ENCODE results near the gene DUSP1. TPM values are rescaled to one million over a fixed set of nuclear protein-coding genes. Genes with fewer than 3 reads are reported as not detected.

Gene DUSP1
- total RNA-seq, 1 experiment from 2014 or later = 16.6 TPM

- H3K4me3 ChIP-seq (replicated peaks in 1 of 2; ENCODE audit: low read depth in 1 of 2, low read length in 2 of 2) = no peak overlapping the region
- H3K9me2 ChIP-seq (ENCODE audit: insufficient read depth) = no peaks in the 10 kb centered on the region
- no peaks in the 10 kb centered on the region for H3K27me3 ChIP-seq (ENCODE audit: insufficient read depth, low read length)
- no peaks in the 10 kb centered on the region for H3K79me2 ChIP-seq (ENCODE audit: insufficient read depth, low read length)
- H3K4me1 ChIP-seq (ENCODE audit: control insufficient read depth in 1 of 2, insufficient read depth in 2 of 2, low read length in 2 of 2) = no peaks in the 10 kb centered on the region
- POLR2A ChIA-PET = interaction anchor here (1.2 kb wide), 1 partner anchor 24 kb away, joined by 4 read pairs; the partner anchor contains the start of gene DUSP1
- no peak overlapping the region for H2AFZ ChIP-seq (ENCODE audit: low read depth, low read length, poor library complexity, severe bottlenecking)
- CTCF ChIA-PET = no interaction called here
- H4K20me1 ChIP-seq (ENCODE audit: insufficient read depth) = no peaks in the 10 kb centered on the region
- H3K36me3 ChIP-seq (ENCODE audit: control insufficient read depth in 1 of 2, insufficient read depth in 2 of 2, low read length in 2 of 2) = no peaks in the 10 kb centered on the region
- H3K27ac ChIP-seq (ENCODE audit: low read depth, low read length) = no peak overlapping the region
- RAD21 ChIA-PET (ENCODE audit: low non-redundant PET in 1 of 2, low total read pairs in 2 of 2, uncharacterized antibody in 2 of 2, unreplicated experiment in 2 of 2) = no interaction called here
- H3K9ac ChIP-seq (ENCODE audit: low read length) = no peak overlapping the region
- DNase-seq (ENCODE audit: low read depth, low spot score) (no peak), ATAC-seq (no peak)
- peak; percentile 34; the same call in 1 of the 2 replicates for TF ChIP-seq CBX3 (IDR thresholded peaks at IDR 0.05; ENCODE audit: low read depth)
- TF ChIP-seq MAX (IDR thresholded peaks at IDR 0.05) = no peak
- intact Hi-C loops (cut with micrococcal nuclease) = no loop called here
- peaks cover 3 to 5% of the 10 kb centered on the region in 2 experiments; a peak in 1 of 4 replicates for H3K9me3 ChIP-seq (ENCODE audit: control insufficient read depth in 1 of 2, insufficient read depth in 1 of 2, low read depth in 1 of 2, low read length in 2 of 2)
- BruUV-seq (replicated peaks) = no TSS peak
- H3K4me2 ChIP-seq (ENCODE audit: low read length) = no peak overlapping the region
Measured at GRCh38 chr5:172747471-172747870, 23.5 kb downstream of the DUSP1 start.

GRCh38 chr5:172746725-172747124 is 24.3 kb downstream of the DUSP1 start:
- H3K9me3 ChIP-seq (ENCODE audit: control insufficient read depth in 1 of 2, insufficient read depth in 1 of 2, low read depth in 1 of 2, low read length in 2 of 2) = peaks cover 3 to 5% of the 10 kb centered on the region in 2 experiments; a peak in 1 of 4 replicates
- H3K36me3 ChIP-seq (ENCODE audit: control insufficient read depth in 1 of 2, insufficient read depth in 2 of 2, low read length in 2 of 2) = no peaks in the 10 kb centered on the region
- no peak overlapping the region for H3K4me3 ChIP-seq (replicated peaks in 1 of 2; ENCODE audit: low read depth in 1 of 2, low read length in 2 of 2)
- DNase-seq (ENCODE audit: low read depth, low spot score) (no peak), ATAC-seq (no peak)
- no peak overlapping the region for H3K9ac ChIP-seq (ENCODE audit: low read length)
- TF ChIP-seq YY1 (IDR thresholded peaks at IDR 0.05; ENCODE audit: extremely low read depth, insufficient replicate concordance, low read depth, low read length) (no peak), ZBTB33 (IDR thresholded peaks at IDR 0.05; ENCODE audit: extremely low read depth, insufficient replicate concordance, low read length) (no peak), SP1 (IDR thresholded peaks at IDR 0.05; ENCODE audit: low read depth) (no peak)
- H4K20me1 ChIP-seq (ENCODE audit: insufficient read depth) = no peaks in the 10 kb centered on the region
- no peak overlapping the region for H2AFZ ChIP-seq (ENCODE audit: low read depth, low read length, poor library complexity, severe bottlenecking)
- RAD21 ChIA-PET (ENCODE audit: low non-redundant PET in 1 of 2, low total read pairs in 2 of 2, uncharacterized antibody in 2 of 2, unreplicated experiment in 2 of 2) = no interaction called here
- no TSS peak for BruUV-seq (replicated peaks)
- H3K4me1 ChIP-seq (ENCODE audit: control insufficient read depth in 1 of 2, insufficient read depth in 2 of 2, low read length in 2 of 2) = no peaks in the 10 kb centered on the region
- no peaks in the 10 kb centered on the region for H3K79me2 ChIP-seq (ENCODE audit: insufficient read depth, low read length)
- H3K9me2 ChIP-seq (ENCODE audit: insufficient read depth) = no peaks in the 10 kb centered on the region
- CTCF ChIA-PET = no interaction called here
- no peak overlapping the region for H3K4me2 ChIP-seq (ENCODE audit: low read length)
- POLR2A ChIA-PET = interaction anchor here (1.2 kb wide), 1 partner anchor 24 kb away, joined by 4 read pairs; the partner anchor contains the start of gene DUSP1
- H3K27ac ChIP-seq (ENCODE audit: low read depth, low read length) = no peak overlapping the region
- intact Hi-C loops (cut with micrococcal nuclease) = no loop called here
- H3K27me3 ChIP-seq (ENCODE audit: insufficient read depth, low read length) = no peaks in the 10 kb centered on the region

Measured in HCT116 (cell line).